Dorsolateral prefrontal cortex (tissue), 118 donors: Measurements from ENCODE around the gene UBTFL1. TPM values are rescaled to one million over a fixed set of nuclear protein-coding genes. Genes with fewer than 3 reads are reported as not detected.

Experiments used
- total RNA-seq, 120 experiments: library from RNA; stranded (reverse); gene quantifications; one replicate each; pipeline versions ENCODE4 v1.2.3 to v1.2.4, GENCODE V29; 2022

Gene UBTFL1
- total RNA-seq, 120 experiments from 2014 or later, result not detected

Other genes with a start within 250 kb of the UBTFL1 start
- not detected for gene TRIM64B, start 207.5 kb upstream of the UBTFL1 start, total RNA-seq
- 1 to 10 TPM in 2 of 120 experiments, under 1 TPM in 21, not detected in 97; 0.26 to 1.3 (median 0.44) TPM for gene TRIM49D1, start 163.7 kb upstream of the UBTFL1 start, total RNA-seq
- 1 to 10 TPM in 1 of 120 experiments, under 1 TPM in 14, not detected in 105; 0.22 to 1.1 (median 0.47) TPM for gene TRIM49D2, start 161.9 kb upstream of the UBTFL1 start, total RNA-seq
- not detected for gene TRIM64, start 119.9 kb upstream of the UBTFL1 start, total RNA-seq
- not detected for gene TRIM49C, start 54.8 kb upstream of the UBTFL1 start, total RNA-seq
- gene NAALAD2, start 48.7 kb downstream of the UBTFL1 start, total RNA-seq, result 10 to 100 TPM; 15.2 to 59.7 (median 33.9) TPM
- 100 to 1,000 TPM in 41 of 120 experiments, 10 to 100 TPM in 79; 42.4 to 320 (median 86.6) TPM for gene CHORDC1, start 137.1 kb downstream of the UBTFL1 start, total RNA-seq